GM18909 (cell line): ENCODE data around the gene PPP1R1C.

Experiments
- ATAC-seq: cut with Tn5 transposase; IDR thresholded peaks from one replicate; pipeline ENCODE4 v1.9.1; 2021; ENCODE audit warnings: mild to moderate bottlenecking; ENCODE audit not compliant: unreplicated experiment, poor library complexity

The PPP1R1C gene

DNA sequence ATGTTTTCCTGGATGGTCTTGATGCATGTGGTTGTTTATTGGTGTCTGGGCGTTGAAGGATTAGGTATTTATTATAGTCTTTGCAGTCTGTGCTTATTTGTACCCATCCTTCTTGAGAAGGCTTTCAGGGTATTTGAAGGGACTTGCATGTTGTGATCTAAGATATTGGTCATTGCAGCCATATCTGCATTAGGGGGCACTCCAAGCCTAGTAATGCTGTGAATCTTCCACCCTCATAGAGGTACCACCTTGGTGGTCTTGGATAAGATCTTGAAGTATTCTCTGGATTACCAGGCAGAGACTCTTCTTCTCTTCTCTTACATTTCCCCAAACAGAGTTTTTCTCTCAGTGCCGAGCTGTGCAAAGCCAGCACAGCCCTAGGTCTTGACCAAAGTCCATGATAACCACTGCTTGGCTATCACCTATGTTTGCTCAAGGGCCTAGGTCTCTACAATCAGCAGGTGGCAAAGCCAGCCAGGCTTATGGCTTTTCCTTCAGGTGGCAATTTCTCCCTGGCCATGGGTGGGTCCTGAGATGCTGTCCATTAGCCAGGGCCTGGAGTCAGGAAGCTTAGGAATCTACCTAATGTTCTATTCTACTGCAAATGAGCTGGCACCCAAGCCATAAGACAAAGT, 15.4 kb upstream of the PPP1R1C start:
- ATAC-seq = no peak

DNA sequence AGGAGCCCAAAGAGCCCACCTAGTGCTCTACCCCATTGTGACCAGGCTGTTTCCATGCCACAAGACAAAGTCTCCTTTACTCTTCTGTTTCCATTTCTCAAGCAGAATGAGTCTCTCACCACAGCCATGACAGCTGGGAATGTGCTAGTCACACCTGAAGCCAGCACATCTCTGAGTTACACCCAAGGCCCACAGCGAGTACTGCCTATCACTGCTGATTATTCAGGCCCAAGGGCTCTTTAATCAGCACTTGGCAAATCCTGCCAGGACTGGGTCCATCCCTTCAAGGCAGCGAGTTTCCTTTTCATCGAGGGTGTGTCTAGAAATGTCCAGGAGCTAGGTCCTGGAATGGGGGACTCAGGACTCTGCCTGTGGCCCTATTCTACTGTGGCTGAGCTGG, 14.6 kb upstream of the PPP1R1C start:
- ATAC-seq = no peak

DNA sequence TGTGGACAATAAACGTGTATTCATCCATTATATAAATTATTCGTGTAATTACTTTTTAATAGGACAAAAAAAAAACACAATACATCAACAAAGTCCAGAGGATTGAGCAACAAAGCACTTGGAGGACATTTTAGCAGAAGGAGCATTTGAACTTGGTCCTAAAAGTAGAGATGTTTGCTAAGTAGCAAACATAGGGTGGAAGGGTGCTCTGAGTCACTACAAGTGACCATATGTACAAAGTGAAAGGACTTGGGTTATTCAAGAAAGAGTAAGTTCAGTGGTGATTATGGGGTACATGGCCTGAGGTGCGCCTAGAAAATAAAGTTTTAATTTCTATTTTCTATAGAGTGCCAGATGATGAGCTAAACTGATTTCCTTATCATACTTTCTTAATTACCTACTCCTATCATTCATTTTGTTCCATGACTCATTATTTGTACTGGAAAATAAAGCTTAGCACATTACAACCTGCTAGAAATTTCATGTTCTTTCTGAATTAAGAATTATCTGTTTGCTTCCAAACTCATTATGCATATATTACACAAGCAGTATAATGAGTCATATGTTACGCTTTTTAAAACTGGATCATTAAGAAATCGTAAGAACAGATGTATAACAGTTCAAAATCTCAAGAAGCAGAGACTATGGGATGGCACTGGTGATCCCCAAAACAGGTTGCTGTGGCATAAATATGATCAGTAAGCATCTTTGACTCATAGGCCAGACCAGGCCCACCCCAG, 13.1 kb upstream of the PPP1R1C start:
- no peak for ATAC-seq

DNA sequence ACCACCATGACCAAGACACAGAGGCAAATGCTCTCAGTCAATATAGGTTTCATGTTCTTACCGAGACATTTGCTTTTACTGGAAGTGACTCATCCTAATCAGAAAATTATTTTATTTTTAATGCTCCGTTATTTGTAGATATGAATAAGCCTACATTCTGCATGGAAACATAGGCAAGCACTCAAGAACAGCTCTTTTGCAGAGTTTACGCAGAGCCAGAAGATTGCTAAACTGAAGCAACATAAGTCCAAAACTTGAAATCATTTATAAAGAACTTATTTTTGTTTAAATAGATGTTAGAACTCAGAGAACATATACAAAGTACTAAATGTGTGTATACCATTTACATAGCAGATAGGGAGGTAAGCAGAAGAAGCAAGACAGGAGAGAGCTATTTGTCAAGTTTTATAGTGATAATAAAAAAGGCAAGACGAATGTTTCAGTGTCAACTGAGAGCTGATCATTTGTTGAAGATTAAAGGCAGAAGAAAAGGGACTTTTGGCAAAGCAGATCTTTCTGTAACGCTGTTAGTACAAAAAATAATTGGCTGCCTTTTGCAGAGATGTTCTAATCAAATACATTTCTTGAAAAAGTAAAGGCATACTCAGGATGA, 12.4 kb upstream of the PPP1R1C start:
- no peak for ATAC-seq

DNA sequence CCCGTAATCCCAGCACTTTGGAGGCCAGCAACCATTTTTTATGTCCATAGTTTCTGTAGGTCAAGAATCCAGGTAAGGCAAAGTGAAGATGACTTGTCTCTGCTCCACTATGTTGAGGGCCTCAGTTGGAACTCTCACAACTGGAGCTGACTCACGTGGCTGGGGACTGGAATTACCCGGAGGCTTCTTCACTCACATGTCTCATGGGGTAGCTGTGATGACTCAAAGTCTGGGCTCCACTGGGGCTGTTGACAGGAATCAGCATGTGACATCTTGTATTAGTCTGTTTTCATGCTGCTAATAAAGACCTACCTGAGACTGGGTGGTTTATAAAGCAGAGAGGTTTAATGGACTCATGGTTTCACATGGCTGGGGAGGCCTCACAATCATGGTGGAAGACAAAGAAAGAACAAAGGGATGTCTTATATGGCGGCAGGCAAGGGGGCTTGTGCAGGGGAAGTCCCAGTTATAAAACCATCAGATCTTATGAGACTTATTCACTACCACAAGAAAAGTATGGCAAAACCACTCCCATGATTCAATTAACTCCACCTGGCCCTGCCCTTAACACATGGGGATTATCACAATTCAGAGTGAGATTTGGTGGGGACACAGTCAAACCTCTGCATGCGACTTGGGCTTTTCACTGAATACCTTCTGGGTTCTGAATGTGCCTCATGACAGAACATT, 7.8 kb upstream of the PPP1R1C start:
- ATAC-seq = peak; percentile 67

DNA sequence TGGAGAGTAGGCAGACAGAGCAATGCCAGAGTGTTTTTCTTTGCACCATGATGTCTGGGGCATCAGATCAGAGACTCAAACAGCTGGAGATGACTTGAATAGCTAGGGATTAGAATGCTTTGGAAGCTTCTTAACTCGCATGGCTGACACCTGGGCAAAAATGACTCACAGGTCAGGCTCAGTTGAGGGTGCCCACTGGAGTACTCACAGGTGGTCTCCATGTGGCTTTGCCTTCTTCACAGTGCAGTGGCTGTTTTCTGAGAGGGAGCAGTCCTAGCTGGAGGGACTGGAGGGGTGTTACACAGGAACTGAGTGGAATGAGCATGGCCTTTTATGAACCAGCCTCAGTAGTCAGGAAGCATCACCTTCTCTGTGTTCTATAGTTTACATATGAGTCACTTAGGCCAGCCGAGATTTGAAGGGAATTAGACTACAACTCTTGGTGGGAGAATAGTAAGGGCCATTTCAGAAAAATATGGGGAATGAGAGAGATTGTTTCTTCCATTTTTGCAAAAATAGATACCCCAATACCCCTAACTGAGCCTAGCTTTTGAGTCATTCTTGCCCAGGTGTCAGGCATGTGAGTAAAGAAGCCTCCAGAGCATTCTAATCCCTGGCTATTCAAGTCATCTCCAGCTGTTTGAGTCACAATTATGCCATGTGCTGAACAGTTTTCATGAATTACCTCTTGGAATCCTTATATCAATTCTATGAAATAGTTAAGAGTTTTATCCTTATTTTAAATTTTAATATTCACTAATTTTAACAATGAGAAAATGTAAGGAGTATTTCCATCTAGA, 7.1 kb upstream of the PPP1R1C start:
- peak; percentile 30 for ATAC-seq

DNA sequence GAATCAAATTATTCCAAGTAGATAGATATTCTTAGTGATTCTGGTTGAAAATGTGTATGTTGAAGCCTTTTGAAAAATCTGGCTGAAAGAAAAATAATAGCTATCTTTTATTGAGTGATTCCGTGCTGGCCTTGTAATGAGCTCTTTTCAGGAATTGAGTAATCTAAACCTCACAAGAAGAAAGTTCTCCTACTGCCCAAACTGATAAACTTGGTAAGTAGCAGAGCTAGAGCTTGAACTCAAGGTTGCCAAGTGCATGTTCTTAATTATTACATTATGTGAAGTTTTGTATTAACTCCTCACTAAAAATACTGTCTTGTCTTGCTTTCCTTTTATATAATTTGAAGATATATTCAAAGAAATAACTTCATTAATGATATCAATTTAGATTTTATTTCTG, 1.6 kb upstream of the PPP1R1C start:
- ATAC-seq = no peak

DNA sequence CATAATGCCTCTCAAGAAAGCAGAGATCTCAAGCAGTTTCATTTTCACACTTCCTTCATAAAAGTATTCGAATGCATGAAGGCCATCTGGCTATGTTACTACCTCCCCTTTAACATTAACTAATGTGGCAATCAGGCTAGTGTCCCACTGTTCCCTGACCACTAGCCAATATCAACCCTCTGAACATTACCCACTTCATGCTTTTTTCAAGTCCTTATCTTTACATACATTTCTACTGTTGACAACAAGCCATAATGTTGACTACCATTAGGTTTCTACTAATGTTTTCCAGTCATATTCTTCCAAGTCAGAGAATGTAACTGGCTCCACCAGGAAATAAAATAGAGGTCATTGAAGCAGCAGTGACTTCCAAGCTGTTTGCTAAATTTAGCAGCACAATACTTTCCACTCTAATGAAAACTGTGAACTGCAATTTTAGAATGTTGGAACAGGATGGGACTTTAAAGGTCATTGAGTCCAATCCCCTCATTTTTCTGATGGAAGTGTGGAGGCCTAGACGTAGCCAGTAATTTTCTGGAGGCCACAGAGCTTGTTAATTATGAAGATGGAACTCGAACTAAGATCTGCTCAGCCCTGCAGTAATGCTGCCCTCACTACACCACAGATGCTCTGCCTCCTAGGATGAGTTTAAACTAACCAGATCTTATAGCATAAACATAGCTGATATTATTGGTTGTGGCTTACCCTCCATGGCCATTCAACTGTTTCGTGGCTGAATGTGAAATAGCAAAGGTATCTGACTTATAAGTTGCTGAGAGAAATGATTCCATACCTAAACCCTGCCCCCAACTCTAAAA, 630 bp upstream of the PPP1R1C start:
- no peak for ATAC-seq

DNA sequence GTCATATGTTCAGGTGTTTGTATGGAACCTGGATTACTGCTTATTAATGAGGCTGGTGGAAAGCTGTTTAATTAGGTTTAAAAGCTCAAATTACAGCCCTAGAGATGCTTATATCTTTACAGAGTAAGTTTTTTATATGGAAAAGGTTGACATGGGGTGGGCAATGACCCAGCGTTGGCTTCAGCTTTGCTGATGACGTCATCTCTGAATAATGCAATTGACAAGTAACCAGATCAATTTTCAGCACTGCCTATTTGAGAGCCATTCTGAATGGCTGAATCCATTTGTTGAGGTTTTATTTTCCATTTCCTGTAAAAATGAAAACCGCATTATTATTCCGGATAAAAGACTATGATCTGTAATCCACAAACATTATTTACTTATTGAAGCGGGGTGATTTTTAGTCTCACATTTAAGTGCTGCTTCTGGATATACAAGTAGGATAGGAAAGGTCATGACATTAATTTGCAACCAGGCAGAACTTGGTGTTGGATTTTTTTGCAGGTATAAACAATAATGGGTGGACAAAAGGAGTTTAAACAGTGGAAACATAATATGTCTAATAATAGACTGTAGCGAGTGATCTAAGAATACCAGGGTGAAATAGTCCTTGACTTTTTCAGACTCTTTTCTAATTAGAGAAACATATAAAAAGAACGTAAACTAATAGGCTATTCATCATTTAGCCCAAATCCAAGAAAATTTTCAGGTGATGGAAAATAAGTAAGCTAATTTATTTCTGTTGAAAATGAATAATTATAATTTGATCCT, 2.7 kb downstream of the PPP1R1C start:
- ATAC-seq = no peak

DNA sequence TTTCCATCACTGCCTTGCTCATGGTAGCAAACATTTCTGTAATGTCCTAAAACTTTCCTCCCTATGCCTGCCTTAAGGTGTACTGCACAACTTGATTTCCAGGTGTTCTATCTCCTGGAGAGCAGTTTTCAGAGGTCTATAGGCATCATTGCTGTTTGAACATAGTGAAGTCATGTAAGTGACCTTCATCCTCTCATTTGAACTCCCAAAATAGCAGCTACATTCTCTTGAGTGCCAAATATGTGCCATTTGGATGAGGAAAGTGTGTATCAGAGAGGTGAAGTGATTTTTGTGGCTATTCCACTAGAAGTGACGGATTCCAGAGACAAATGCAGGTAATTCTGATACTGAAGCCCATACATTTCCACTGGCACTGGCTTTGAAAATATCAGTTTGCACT, 3.4 kb downstream of the PPP1R1C start:
- no peak for ATAC-seq

DNA sequence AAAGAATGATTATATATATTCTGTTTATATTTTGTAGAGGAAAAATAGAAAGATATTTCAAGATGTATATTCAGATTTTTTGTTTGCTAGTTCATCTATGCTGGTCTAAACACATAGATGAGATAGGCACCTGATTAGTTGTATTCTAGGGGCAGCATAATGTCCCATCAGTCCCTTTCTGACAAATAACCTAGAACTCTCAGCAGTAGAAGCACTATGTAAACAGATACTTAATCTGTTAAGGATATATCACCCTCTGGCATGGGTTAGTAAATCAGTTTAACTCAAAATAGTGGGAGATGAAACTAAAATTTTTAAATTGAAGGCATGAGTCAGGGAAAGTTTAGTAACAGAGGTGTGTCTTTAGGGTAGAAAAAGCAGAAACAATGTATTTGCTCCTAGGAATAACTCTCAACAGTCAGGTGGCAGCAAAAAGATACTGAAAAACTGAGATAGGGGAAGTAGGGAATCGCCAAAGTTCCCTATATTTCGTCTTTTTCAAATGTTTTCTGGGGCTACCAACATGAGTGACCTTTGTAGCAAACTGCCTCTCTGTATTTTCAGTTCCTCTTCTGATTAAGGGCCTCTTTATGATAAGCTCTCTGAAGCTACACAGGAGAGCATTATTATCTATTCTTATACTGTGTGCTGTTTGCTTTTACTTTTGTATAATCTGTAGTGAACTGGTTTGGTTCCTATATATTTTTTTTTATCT, 5.7 kb downstream of the PPP1R1C start:
- peak; percentile 99 for ATAC-seq

DNA sequence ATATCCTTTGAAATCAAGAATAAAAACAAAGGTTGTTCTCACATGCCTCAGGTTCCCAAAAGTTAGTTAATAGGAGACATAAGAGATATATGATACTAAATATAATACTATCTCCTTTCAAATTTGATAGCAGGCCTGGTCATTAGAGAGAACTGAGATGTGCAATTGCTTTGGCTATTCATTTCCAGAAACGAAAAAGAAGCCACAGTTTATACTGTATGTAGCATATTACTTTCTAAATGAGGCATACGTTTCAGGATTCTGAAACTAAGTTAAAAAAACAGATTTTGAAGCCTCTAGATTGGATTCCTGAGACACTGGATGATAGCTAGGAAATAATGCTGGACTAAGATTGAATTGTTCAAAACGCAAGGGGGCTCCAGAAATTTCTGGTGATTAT, 7.1 kb downstream of the PPP1R1C start:
- ATAC-seq = peak; percentile 78

DNA sequence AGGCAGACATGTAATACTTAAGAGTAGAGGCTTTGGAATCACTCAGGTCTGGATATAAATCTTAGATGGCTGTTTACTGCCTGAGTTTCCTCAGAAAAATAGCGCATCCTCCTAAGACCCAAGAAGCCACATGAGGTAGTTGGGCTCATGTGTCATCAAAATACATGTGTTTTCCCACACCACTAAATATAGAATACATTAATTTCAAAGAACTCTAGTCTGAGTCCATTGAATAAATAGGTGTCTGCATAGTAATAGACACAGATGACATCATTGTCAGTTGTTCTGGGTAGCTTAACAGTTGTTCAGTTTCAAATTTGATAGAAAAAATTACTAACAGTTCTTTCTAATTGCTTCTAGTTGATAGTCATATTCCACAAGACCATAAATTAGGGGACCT, 9.6 kb downstream of the PPP1R1C start:
- no peak for ATAC-seq

DNA sequence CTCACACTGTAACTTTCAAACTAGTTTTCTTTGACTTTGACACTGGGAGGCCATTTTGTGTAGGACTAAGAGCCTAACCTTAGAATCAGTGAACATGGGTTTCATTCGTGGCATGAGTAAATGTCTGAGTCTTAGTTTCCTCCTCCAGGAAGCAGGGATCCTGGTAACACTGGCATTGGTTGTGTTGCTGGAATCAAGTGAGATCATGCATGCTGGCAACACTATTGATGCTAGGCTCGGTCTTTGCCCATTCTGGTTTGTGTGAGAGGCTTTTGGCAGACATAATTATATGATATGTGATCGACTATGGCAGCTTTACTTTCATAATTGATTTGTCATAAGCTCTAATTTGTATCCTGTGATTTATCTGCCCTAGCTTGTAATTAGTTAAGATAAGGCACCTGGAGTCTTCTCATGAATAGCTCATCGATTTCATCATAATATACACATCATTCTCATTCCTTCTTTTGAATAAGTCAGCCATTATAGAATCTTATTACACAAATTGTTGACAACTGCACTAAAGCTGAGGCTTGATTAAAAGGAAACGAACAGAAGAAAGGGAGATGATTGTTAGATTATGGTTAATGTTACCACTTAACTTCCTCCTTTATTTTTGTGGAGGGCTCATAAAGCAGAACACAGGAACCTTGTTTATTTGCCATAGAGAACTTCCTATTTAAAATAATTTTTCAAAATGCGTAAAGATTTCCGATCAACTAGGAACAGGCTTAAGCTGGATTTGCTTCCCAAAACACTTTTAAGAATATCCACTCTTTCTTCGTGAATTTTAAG, 12.6 kb downstream of the PPP1R1C start:
- no peak for ATAC-seq

DNA sequence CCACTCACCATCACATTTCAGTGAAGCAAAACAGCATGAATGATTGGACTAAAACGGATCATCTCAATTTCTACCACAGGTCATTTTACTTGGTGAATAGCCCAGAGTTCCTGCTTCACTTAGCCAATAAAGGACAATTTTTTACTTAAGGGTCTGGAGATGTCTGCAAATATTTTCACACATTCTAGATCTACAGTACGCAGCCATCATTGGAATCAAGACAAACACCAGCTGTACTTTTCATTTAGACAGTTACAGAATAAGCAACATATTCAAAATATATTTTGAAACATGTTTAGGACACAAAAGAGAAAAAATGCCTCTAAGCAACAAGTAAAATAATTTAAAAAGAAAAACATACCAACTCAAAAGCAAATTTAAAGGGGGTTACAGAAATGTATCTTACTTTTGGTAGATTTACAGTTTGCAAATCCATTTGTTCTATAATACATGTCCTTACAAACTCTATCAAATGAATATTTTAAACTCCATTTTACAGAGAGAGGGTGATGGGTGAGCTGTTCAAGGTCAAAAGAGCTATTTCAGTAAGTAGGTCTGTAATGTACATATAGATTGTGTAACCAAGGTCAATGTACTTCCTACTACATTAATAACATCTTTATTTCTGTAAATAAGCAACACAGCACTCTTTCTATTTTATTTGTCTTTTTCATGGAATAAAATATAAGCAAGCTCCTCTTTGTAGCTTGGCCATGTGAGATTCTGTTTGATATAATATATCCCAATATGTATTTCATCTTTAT, 13.4 kb downstream of the PPP1R1C start:
- no peak for ATAC-seq

DNA sequence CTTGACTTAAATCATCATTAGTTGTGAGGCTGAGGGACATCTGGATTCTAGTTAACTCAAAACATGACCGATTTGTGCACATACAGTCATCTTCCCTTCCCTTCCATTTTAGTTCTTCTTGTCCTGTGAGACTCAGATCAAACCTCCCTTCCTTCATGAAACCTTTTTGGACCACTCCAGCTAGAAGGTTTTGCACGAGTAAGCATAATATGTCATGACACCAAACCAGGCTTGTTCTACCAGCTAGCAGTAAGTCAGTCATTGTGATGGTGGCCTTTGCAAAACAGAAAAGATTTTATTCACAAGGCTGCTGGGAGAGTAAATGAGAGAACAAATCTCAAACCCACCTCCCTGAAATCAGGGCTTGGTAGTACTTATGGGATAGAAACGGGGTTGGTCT, 14.3 kb downstream of the PPP1R1C start:
- ATAC-seq = no peak
